HepG2 (cell line): ENCODE results near the gene COLQ. TPM values are rescaled to one million over a fixed set of nuclear protein-coding genes. Genes with fewer than 3 reads are reported as not detected.

Experiments
- ATAC-seq: fragments of 200-7000 bp; cut with Tn5 transposase; 3 replicates; pipeline ENCODE4 v1.9.1; 2020; ENCODE audit warnings: mild to moderate bottlenecking, moderate library complexity
- BruUV-seq: library from RNA; stranded (reverse); fragments of 400-500 nt; replicated peaks from 2 replicates; lab custom pipeline; 2021; lab: Mats Ljungman, UMichigan
- CTCF ChIA-PET: fragments of 300-600 bp; formaldehyde crosslinking; extraction: SDS; loops from one replicate; lab custom pipeline; 2021; ENCODE audit warnings: low total read pairs, inconsistent platforms, low intra/inter-chr PET ratio; lab: Yijun Ruan, JAX
- POLR2A ChIA-PET: fragments of 350-600 bp; sonication (Branson Sonifier 250); formaldehyde crosslinking; loops from one replicate; lab custom pipeline; 2020; ENCODE audit warnings: antibody characterized with exemption, inconsistent platforms; lab: Yijun Ruan, JAX
- DNase-seq: peaks from one replicate; pipeline ENCODE4 v3.0.0-alpha.2; 2015; ENCODE audit warnings: low spot score
- FAIRE-seq: peaks from 3 replicates; lab custom pipeline; 2011; peaks lifted over from hg19 to GRCh38; lab: Jason Lieb, UNC
- H2AFZ ChIP-seq: one replicate; pipeline ENCODE4 v1.6.1; 2011; ENCODE audit warnings: low read length, inconsistent platforms
- H3K27ac ChIP-seq: fragments of 300-600 bp; 3 replicates; pipeline ENCODE4 v1.8.0; 2011; ENCODE audit warnings: mixed run types, mild to moderate bottlenecking, mixed read lengths, low read length, inconsistent platforms; ENCODE audit not compliant: insufficient read depth; ENCODE audit errors: extremely low read length
- H3K27me3 ChIP-seq, 2 experiments: fragments of 200-600 bp in 1 of 2; 2 replicates in 1 of 2; 3 replicates in 1 of 2; pipeline versions ENCODE4 v1.6.0 to v1.8.0; 2011; ENCODE audit warnings: low read length in 2 of 2, mild to moderate bottlenecking in 2 of 2, moderate library complexity in 2 of 2, inconsistent platforms in 1 of 2; ENCODE audit not compliant: insufficient read depth in 2 of 2, control insufficient read depth in 1 of 2
- H3K36me3 ChIP-seq, 2 experiments: fragments of 200-600 bp in 1 of 2; replicated peaks in 1 of 2; 2 replicates in 1 of 2; 3 replicates in 1 of 2; pipeline versions ENCODE4 v1.5.1 to v1.8.0; 2011; ENCODE audit warnings: low read length in 2 of 2, inconsistent platforms in 1 of 2; ENCODE audit not compliant: insufficient read depth in 2 of 2, control insufficient read depth in 1 of 2
- H3K4me1 ChIP-seq: 2 replicates; pipeline ENCODE4 v1.5.1; 2012; ENCODE audit warnings: low read length, inconsistent platforms; ENCODE audit not compliant: insufficient read depth
- H3K4me2 ChIP-seq: 2 replicates; pipeline ENCODE4 v1.6.0; 2011; ENCODE audit warnings: low read depth, low read length, inconsistent platforms
- H3K4me3 ChIP-seq, 3 experiments: fragments of 200-600 bp in 1 of 3; sonication (generic), shearing (Covaris generic) in 1 of 3; replicated peaks in 1 of 3; 2 replicates each; pipeline ENCODE4 v1.5.1; 2011 to 2016; ENCODE audit warnings: low read length in 3 of 3, inconsistent platforms in 2 of 3, low read depth in 2 of 3, mild to moderate bottlenecking in 2 of 3, control low read depth in 1 of 3, mixed read lengths in 1 of 3; ENCODE audit not compliant: insufficient read depth in 1 of 3
- H3K79me2 ChIP-seq: one replicate; pipeline ENCODE4 v1.6.1; 2011; ENCODE audit warnings: low read length, inconsistent platforms; ENCODE audit not compliant: insufficient read depth
- H3K9ac ChIP-seq: 2 replicates; pipeline ENCODE4 v1.6.0; 2011; ENCODE audit warnings: mild to moderate bottlenecking, low read depth, low read length, inconsistent platforms; ENCODE audit not compliant: insufficient read depth
- H3K9me3 ChIP-seq: 2 replicates; pipeline ENCODE4 v1.5.1; 2012; ENCODE audit warnings: mild to moderate bottlenecking, low read length
- H4K20me1 ChIP-seq: 2 replicates; pipeline ENCODE4 v1.6.0; 2011; ENCODE audit warnings: inconsistent platforms, mild to moderate bottlenecking, low read length, moderate library complexity; ENCODE audit not compliant: insufficient read depth
- ADNP ChIP-seq: sonication (generic); formaldehyde crosslinking; IDR thresholded peaks from 2 replicates; pipeline ENCODE4 v1.4.0; 2020; ENCODE audit warnings: missing genetic modification reagents
- ATF7-NPFF ChIP-seq: sonication (generic); formaldehyde crosslinking; IDR thresholded peaks from 2 replicates; pipeline ENCODE4 v1.8.1; 2023; ENCODE audit warnings: mild to moderate bottlenecking, low read depth, missing genetic modification reagents, moderate library complexity
- CC2D1A ChIP-seq: sonication (generic); formaldehyde crosslinking; IDR thresholded peaks from 2 replicates; pipeline ENCODE4 v1.8.1; 2023; ENCODE audit warnings: mild to moderate bottlenecking, missing genetic modification reagents
- FOSL1 ChIP-seq: sonication (generic); formaldehyde crosslinking; IDR thresholded peaks from 2 replicates; pipeline ENCODE4 v1.9.0; 2021; ENCODE audit warnings: missing genetic modification reagents, borderline replicate concordance
- GPN1 ChIP-seq: sonication (generic); formaldehyde crosslinking; IDR thresholded peaks from 2 replicates; pipeline ENCODE4 v1.5.1; 2020; ENCODE audit warnings: missing genetic modification reagents, borderline replicate concordance
- HCFC1 ChIP-seq: fragments of 150-350 bp; IDR thresholded peaks from 2 replicates; pipeline ENCODE4 v1.6.1; 2014; ENCODE audit warnings: low read depth, low read length
- HOXA7 ChIP-seq: sonication (generic); formaldehyde crosslinking; IDR thresholded peaks from 2 replicates; pipeline ENCODE4 v1.8.1; 2022; ENCODE audit warnings: mild to moderate bottlenecking, missing genetic modification reagents, moderate library complexity
- KAT2B ChIP-seq: fragments of 150-350 bp; IDR thresholded peaks from 2 replicates; pipeline ENCODE4 v1.6.1; 2014; ENCODE audit warnings: low read depth, low read length, borderline replicate concordance
- KDM5B ChIP-seq: sonication (generic); formaldehyde crosslinking; IDR thresholded peaks from 2 replicates; pipeline ENCODE4 v1.4.0; 2020; ENCODE audit warnings: missing genetic modification reagents, mild to moderate bottlenecking, borderline replicate concordance
- NCOA2 ChIP-seq: sonication (generic); formaldehyde crosslinking; IDR thresholded peaks from 2 replicates; pipeline ENCODE4 v1.8.0; 2022; ENCODE audit warnings: inconsistent platforms
- RFX3 ChIP-seq: IDR thresholded peaks from 2 replicates; pipeline ENCODE4 v1.6.1; 2016; ENCODE audit warnings: missing biosample characterization, missing genetic modification reagents
- RFXANK ChIP-seq: IDR thresholded peaks from 2 replicates; pipeline ENCODE4 v1.6.1; 2016
- TARDBP ChIP-seq: sonication (generic); formaldehyde crosslinking; IDR thresholded peaks from 2 replicates; pipeline ENCODE4 v1.8.0; 2022; ENCODE audit warnings: mild to moderate bottlenecking, missing genetic modification reagents
- ZIK1 ChIP-seq: sonication (generic); formaldehyde crosslinking; IDR thresholded peaks from 2 replicates; pipeline ENCODE4 v1.5.0; 2020; ENCODE audit warnings: mild to moderate bottlenecking, low read depth, missing genetic modification reagents, borderline replicate concordance
- ZMYM2 ChIP-seq: sonication (generic); formaldehyde crosslinking; IDR thresholded peaks from 2 replicates; pipeline ENCODE4 v1.8.0; 2022; ENCODE audit warnings: mild to moderate bottlenecking, missing genetic modification reagents
- ZNF256 ChIP-seq: sonication (generic); formaldehyde crosslinking; conservative IDR thresholded peaks from 2 replicates; pipeline ENCODE4 v1.4.0; 2020; ENCODE audit warnings: missing genetic modification reagents
- ZNF431 ChIP-seq: sonication (generic); formaldehyde crosslinking; IDR thresholded peaks from 2 replicates; pipeline ENCODE4 v1.9.0; 2022; ENCODE audit warnings: missing genetic modification reagents, low read depth, mild to moderate bottlenecking, borderline replicate concordance
- ZNF510 ChIP-seq: sonication (generic); formaldehyde crosslinking; IDR thresholded peaks from 2 replicates; pipeline ENCODE4 v1.4.0; 2020; ENCODE audit warnings: low read depth, mild to moderate bottlenecking, missing genetic modification reagents
- ZNF563 ChIP-seq: sonication (generic); formaldehyde crosslinking; IDR thresholded peaks from 2 replicates; pipeline ENCODE4 v1.8.0; 2022; ENCODE audit warnings: mild to moderate bottlenecking, moderate library complexity, missing genetic modification reagents
- ZNF615 ChIP-seq: sonication (generic); formaldehyde crosslinking; IDR thresholded peaks from 2 replicates; pipeline ENCODE4 v1.5.0; 2020; ENCODE audit warnings: mild to moderate bottlenecking, missing genetic modification reagents, borderline replicate concordance
- WGBS: methylation state at CpG from one replicate; pipeline ENCODE4 v1.1.6; 2017; ENCODE audit warnings: low lambda C conversion rate; 5-methylcytosine and 5-hydroxymethylcytosine counted together
- in situ Hi-C: cut with HindIII; loops from 2 replicates; pipeline ENCODE4 v1.10.0; 2017; ENCODE audit warnings: low pct_unique_long_range_greater_than_20kb; ENCODE audit not compliant: extremely low pct_ligation_motif_present
- intact Hi-C: fragments of 100-400 bp; cut with micrococcal nuclease; formaldehyde crosslinking; loops from one replicate; pipeline ENCODE4 v1.10.0; 2022; ENCODE audit not compliant: unreplicated experiment
- polyA plus RNA-seq, 8 experiments: library from polyadenylated mRNA; depleted of rRNA in 3 of 8; stranded (reverse) in 7 of 8; unstranded in 1 of 8; fragments of >200 nt; fragmentation: Illumina TruSeq in 4 of 8; extraction: Trizol in 4 of 8; gene quantifications; 2 replicates each; pipeline versions ENCODE4 v1.2.1 to v1.2.3, GENCODE V29; 2011 to 2016; ENCODE audit warnings: low read depth in 4 of 8, missing spikeins in 1 of 8, mixed read lengths in 1 of 8; ENCODE audit not compliant: insufficient read depth in 1 of 8
- total RNA-seq, 5 experiments: library from RNA; depleted of rRNA; stranded (reverse); fragments of >200 nt; fragmentation: Illumina TruSeq; extraction: Trizol; gene quantifications; 2 replicates each; pipeline ENCODE4 v1.2.3, GENCODE V29; 2016; ENCODE audit warnings: low read depth in 1 of 5
- TF ChIP-seq, protein P1 (sequence below): sonication (generic); formaldehyde crosslinking; IDR thresholded peaks from 2 replicates; pipeline ENCODE4 v1.5.0; 2020; ENCODE audit warnings: missing genetic modification reagents
- TF ChIP-seq, protein P2 (sequence below): sonication (generic); formaldehyde crosslinking; conservative IDR thresholded peaks from 2 replicates; pipeline ENCODE4 v1.8.0; 2022; ENCODE audit warnings: low read depth, missing genetic modification reagents
- TF ChIP-seq, protein P3 (sequence below): sonication (generic); formaldehyde crosslinking; IDR thresholded peaks from 2 replicates; pipeline ENCODE4 v1.9.0; 2021; ENCODE audit warnings: missing genetic modification reagents, mild to moderate bottlenecking, borderline replicate concordance

Gene COLQ
- total and polyA plus RNA-seq, 2 of the 13 experiments (the other 11 are each of a cell fraction or from before 2014, with no cell fraction given): 0.31 to 0.46 TPM

DNA sequence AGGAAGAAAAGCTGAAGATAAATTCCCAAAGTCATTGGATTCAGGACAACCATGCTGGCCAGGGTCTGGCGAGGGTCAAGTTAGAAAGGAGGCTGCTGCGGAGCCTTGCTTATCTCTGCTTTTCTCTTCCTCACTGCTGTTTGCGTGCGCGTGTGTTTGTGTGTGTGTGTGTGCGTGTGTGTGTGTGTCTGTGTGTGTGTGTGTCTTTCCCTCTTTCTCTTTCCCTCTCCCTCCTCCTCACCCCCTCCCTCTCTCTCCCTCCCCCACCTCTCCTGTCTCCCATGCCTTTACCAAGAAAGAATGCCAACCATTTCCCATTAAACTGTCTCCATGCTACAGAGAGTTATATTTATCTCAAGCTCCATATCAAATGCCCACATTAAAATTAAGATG, at the start of gene COLQ (continued):
- TF ChIP-seq GPN1 (CRISPR knock-in tag) (no peak), ZNF431 (no peak), ZNF615 (CRISPR knock-in tag) (no peak), ADNP (CRISPR knock-in tag) (no peak), CC2D1A (CRISPR knock-in tag) (no peak), KDM5B (no peak)
- TF ChIP-seq, protein P1, sequence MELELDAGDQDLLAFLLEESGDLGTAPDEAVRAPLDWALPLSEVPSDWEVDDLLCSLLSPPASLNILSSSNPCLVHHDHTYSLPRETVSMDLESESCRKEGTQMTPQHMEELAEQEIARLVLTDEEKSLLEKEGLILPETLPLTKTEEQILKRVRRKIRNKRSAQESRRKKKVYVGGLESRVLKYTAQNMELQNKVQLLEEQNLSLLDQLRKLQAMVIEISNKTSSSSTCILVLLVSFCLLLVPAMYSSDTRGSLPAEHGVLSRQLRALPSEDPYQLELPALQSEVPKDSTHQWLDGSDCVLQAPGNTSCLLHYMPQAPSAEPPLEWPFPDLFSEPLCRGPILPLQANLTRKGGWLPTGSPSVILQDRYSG (CRISPR knock-in tag): no peak

DNA sequence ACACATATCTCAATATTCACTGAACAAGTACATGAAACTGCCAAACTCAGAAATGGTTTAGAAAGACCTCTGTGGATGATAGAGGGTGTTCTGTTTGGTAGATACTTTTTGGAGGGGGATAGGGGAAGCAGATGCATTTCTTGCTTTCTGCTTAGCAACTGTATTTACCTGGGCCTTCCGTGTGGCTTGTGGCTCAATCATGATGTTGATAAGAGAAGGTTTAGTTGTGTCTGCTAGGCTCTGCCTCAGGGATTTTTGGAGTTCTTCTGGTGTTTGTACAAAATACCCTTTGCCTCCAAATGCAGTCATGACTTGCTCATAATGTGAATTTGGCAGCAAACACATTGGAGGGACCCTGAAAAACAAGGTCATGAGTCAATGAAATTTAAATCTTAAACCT, 41.7 kb upstream of the COLQ start:
- Histone ChIP-seq H3K4me1 (0 out of 2 replicates have a peak, but pooled peaks cover 8% of the 10 kb centered on the region), H4K20me1 (no peaks in the 10 kb centered on the region), H3K9ac (no peak overlapping the region), H3K79me2 (no peaks in the 10 kb centered on the region), H2AFZ (no peak overlapping the region), H3K4me2 (no peak overlapping the region), H3K4me3 (no peak overlapping the region), H3K9me3 (no peaks in the 10 kb centered on the region), H3K27me3 (no peaks in the 10 kb centered on the region), H3K27ac (no peak overlapping the region), H3K36me3 (peaks cover 15 to 53% of the 10 kb centered on the region in 2 experiments; a peak in 4 of 5 replicates)
- intact Hi-C loops (no loop called here), in situ Hi-C loops (no loop called here)
- no TSS peak for BruUV-seq
- WGBS: 81% methylated on average over 1 of the region's 1 CpG
- ChIA-PET POLR2A (no interaction called here), CTCF (no interaction called here)
- no peak for FAIRE-seq
- TF ChIP-seq ZNF563 (CRISPR knock-in tag) (no peak), NCOA2 (CRISPR knock-in tag) (no peak), RFX3 (no peak), ZNF510 (CRISPR knock-in tag) (no peak), TARDBP (CRISPR knock-in tag) (no peak), FOSL1 (CRISPR knock-in tag) (no peak), KAT2B (no peak), RFXANK (no peak), ZNF256 (CRISPR knock-in tag) (no peak), ATF7-NPFF (CRISPR knock-in tag) (no peak), HOXA7 (CRISPR knock-in tag) (no peak), ZMYM2 (no peak), ZIK1 (no peak), HCFC1 (no peak)
- TF ChIP-seq, protein P2, sequence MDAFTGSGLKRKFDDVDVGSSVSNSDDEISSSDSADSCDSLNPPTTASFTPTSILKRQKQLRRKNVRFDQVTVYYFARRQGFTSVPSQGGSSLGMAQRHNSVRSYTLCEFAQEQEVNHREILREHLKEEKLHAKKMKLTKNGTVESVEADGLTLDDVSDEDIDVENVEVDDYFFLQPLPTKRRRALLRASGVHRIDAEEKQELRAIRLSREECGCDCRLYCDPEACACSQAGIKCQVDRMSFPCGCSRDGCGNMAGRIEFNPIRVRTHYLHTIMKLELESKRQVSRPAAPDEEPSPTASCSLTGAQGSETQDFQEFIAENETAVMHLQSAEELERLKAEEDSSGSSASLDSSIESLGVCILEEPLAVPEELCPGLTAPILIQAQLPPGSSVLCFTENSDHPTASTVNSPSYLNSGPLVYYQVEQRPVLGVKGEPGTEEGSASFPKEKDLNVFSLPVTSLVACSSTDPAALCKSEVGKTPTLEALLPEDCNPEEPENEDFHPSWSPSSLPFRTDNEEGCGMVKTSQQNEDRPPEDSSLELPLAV (CRISPR knock-in tag): no peak
- TF ChIP-seq, protein P3, sequence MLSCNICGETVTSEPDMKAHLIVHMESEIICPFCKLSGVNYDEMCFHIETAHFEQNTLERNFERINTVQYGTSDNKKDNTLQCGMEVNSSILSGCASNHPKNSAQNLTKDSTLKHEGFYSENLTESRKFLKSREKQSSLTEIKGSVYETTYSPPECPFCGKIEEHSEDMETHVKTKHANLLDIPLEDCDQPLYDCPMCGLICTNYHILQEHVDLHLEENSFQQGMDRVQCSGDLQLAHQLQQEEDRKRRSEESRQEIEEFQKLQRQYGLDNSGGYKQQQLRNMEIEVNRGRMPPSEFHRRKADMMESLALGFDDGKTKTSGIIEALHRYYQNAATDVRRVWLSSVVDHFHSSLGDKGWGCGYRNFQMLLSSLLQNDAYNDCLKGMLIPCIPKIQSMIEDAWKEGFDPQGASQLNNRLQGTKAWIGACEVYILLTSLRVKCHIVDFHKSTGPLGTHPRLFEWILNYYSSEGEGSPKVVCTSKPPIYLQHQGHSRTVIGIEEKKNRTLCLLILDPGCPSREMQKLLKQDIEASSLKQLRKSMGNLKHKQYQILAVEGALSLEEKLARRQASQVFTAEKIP (CRISPR knock-in tag): no peak
- no peak for DNase-seq
- no peak for ATAC-seq
